MM.1S (cell line): ENCODE data around the gene KAT2B.

Source experiments
- DNase-seq: peaks from one replicate; pipeline ENCODE4 v3.0.0-alpha.2; 2015
- H2AFZ ChIP-seq: fragments of 300-600 bp; sonication (generic); 2 replicates; pipeline ENCODE4 v1.6.0; 2016; ENCODE audit warnings: antibody characterized with exemption, low read length
- H3F3A ChIP-seq: fragments of 300-600 bp; sonication (generic); 2 replicates; pipeline ENCODE4 v1.6.1; 2016; ENCODE audit warnings: mild to moderate bottlenecking, antibody characterized with exemption, low read length, moderate library complexity, mixed read lengths; ENCODE audit not compliant: insufficient read depth
- H3K27ac ChIP-seq: fragments of 300-600 bp; sonication (generic); 2 replicates; pipeline ENCODE4 v1.5.1; 2016; ENCODE audit warnings: mild to moderate bottlenecking, low read length
- H3K27me3 ChIP-seq: fragments of 300-600 bp; sonication (generic); replicated peaks from 2 replicates; pipeline ENCODE4 v1.6.0; 2016; ENCODE audit warnings: low read length; ENCODE audit not compliant: insufficient read depth
- H3K36me3 ChIP-seq: fragments of 300-600 bp; sonication (generic); replicated peaks from 2 replicates; pipeline ENCODE4 v1.6.1; 2016; ENCODE audit warnings: mild to moderate bottlenecking, low read length, mixed read lengths; ENCODE audit not compliant: insufficient read depth
- H3K4me1 ChIP-seq: fragments of 300-600 bp; sonication (generic); 2 replicates; pipeline ENCODE4 v1.6.1; 2016; ENCODE audit warnings: low read length, mixed read lengths
- H3K4me2 ChIP-seq: fragments of 300-600 bp; sonication (generic); 2 replicates; pipeline ENCODE4 v1.6.0; 2016; ENCODE audit warnings: low read depth, low read length
- H3K4me3 ChIP-seq: fragments of 300-600 bp; sonication (generic); 2 replicates; pipeline ENCODE4 v1.5.1; 2016; ENCODE audit warnings: low read length, mixed read lengths
- H3K79me2 ChIP-seq: fragments of 300-600 bp; sonication (generic); 2 replicates; pipeline ENCODE4 v1.6.1; 2016; ENCODE audit warnings: mixed run types, low read length, mixed read lengths
- H3K9ac ChIP-seq: fragments of 300-600 bp; sonication (generic); 2 replicates; pipeline ENCODE4 v1.6.1; 2016; ENCODE audit warnings: low read length, mixed read lengths
- H3K9me2 ChIP-seq: fragments of 300-600 bp; sonication (generic); replicated peaks from 2 replicates; pipeline ENCODE4 v1.6.1; 2016; ENCODE audit warnings: mild to moderate bottlenecking, low read length, mixed read lengths; ENCODE audit not compliant: insufficient read depth
- H3K9me3 ChIP-seq: fragments of 300-600 bp; sonication (generic); replicated peaks from 2 replicates; pipeline ENCODE4 v1.6.1; 2016; ENCODE audit warnings: mild to moderate bottlenecking, low read length, mixed read lengths; ENCODE audit not compliant: insufficient read depth
- H4K20me1 ChIP-seq: fragments of 300-600 bp; sonication (generic); 2 replicates; pipeline ENCODE4 v1.6.1; 2016; ENCODE audit warnings: mild to moderate bottlenecking, low read length, moderate library complexity, mixed read lengths; ENCODE audit not compliant: insufficient read depth
- EZH2 ChIP-seq: fragments of 300-600 bp; sonication (generic); optimal IDR thresholded peaks from 2 replicates; pipeline ENCODE3; 2017; ENCODE audit warnings: low read depth, mild to moderate bottlenecking, antibody characterized with exemption, low read length, mixed read lengths
- EZH2phosphoT487 ChIP-seq: fragments of 300-600 bp; sonication (generic); IDR thresholded peaks from 2 replicates; pipeline ENCODE4 v1.6.1; 2018; ENCODE audit warnings: antibody characterized with exemption, low read length
- TF ChIP-seq, protein P1 (sequence below): fragments of 300-600 bp; sonication (generic); IDR thresholded peaks from 2 replicates; pipeline ENCODE4 v1.5.1; 2016; ENCODE audit warnings: antibody characterized with exemption, low read length, mixed read lengths

Gene KAT2B

DNA sequence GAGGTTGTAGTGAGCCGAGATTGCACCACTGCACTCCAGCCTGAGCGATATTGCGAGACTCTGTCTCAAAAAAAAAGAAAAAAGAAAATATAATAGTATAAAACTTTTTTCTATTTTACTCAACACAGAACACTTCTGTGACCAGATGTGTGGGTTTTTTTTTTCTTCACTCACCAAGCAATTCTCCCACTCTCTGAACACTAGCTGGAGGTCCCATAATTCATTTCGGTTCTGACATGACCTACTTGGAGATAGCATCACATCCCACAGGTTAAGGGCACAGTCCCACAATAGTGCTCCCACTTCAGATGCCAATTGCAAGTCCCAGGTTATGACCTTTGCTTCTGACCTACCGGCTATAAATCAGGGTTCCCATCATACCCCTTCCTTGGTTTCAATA is 35.0 kb downstream of the KAT2B start:
- H3K9me2 ChIP-seq = no peaks in the 10 kb centered on the region
- no peak overlapping the region for H3K4me3 ChIP-seq
- no peak overlapping the region for H3K4me2 ChIP-seq
- H3F3A ChIP-seq = no peaks in the 10 kb centered on the region; the same call in 1 of the 2 replicates
- H3K27ac ChIP-seq = no peak overlapping the region
- no peak overlapping the region for H2AFZ ChIP-seq
- H3K27me3 ChIP-seq = no peaks in the 10 kb centered on the region
- no peaks in the 10 kb centered on the region for H3K4me1 ChIP-seq
- H3K79me2 ChIP-seq = peaks cover 17% of the 10 kb centered on the region
- DNase-seq = no peak
- TF ChIP-seq, protein P1, sequence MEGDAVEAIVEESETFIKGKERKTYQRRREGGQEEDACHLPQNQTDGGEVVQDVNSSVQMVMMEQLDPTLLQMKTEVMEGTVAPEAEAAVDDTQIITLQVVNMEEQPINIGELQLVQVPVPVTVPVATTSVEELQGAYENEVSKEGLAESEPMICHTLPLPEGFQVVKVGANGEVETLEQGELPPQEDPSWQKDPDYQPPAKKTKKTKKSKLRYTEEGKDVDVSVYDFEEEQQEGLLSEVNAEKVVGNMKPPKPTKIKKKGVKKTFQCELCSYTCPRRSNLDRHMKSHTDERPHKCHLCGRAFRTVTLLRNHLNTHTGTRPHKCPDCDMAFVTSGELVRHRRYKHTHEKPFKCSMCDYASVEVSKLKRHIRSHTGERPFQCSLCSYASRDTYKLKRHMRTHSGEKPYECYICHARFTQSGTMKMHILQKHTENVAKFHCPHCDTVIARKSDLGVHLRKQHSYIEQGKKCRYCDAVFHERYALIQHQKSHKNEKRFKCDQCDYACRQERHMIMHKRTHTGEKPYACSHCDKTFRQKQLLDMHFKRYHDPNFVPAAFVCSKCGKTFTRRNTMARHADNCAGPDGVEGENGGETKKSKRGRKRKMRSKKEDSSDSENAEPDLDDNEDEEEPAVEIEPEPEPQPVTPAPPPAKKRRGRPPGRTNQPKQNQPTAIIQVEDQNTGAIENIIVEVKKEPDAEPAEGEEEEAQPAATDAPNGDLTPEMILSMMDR = no peak
- TF ChIP-seq EZH2 = no peak
- TF ChIP-seq EZH2phosphoT487 = no peak
- H3K9me3 ChIP-seq = no peaks in the 10 kb centered on the region
- no peaks in the 10 kb centered on the region for H3K36me3 ChIP-seq
- no peak overlapping the region for H3K9ac ChIP-seq
- no peaks in the 10 kb centered on the region for H4K20me1 ChIP-seq

DNA sequence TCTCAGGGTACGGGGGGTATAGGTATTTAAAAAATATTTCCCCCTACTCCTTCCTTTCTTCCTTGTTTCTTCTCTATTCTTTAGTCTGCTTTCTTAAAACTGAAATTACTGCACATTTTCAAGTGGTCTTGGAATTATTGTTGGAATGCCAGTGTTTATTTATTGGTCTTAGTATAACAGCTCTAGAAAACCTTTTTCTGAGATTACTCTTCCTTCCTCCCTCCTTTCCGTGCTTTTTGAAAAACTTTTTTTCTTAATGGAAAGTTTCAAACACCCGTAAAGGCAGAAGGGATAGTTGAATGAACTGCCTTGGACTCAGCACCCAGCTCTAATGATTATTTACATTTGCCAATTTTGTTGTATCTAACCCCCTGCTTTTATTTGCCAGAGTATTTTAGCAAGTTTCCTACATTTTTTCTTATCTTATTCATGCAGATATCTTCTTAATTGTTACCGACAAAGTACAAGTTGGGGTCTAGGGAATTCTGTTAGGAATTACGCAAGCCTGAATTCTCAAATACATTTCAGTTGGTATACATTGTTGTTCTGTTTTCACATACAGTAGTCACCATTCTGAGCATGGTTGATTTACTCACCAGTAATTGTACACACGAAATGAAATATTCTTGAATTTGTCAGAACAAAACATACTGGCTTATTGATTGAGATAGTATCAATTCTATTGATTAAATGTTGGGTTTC is 36.2 kb downstream of the KAT2B start:
- Histone ChIP-seq H3K4me1 (no peaks in the 10 kb centered on the region), H3K27ac (no peak overlapping the region), H3K27me3 (no peaks in the 10 kb centered on the region), H3K4me3 (no peak overlapping the region), H3K9me2 (no peaks in the 10 kb centered on the region), H2AFZ (no peak overlapping the region), H3K4me2 (no peak overlapping the region), H3K9ac (no peak overlapping the region), H3K79me2 (peaks cover 13% of the 10 kb centered on the region), H3K9me3 (no peaks in the 10 kb centered on the region), H3K36me3 (no peaks in the 10 kb centered on the region), H4K20me1 (no peaks in the 10 kb centered on the region), H3F3A (no peaks in the 10 kb centered on the region; the same call in 1 of the 2 replicates)
- no peak for TF ChIP-seq EZH2
- TF ChIP-seq, protein P1 = no peak
- no peak for TF ChIP-seq EZH2phosphoT487
- no peak for DNase-seq

DNA sequence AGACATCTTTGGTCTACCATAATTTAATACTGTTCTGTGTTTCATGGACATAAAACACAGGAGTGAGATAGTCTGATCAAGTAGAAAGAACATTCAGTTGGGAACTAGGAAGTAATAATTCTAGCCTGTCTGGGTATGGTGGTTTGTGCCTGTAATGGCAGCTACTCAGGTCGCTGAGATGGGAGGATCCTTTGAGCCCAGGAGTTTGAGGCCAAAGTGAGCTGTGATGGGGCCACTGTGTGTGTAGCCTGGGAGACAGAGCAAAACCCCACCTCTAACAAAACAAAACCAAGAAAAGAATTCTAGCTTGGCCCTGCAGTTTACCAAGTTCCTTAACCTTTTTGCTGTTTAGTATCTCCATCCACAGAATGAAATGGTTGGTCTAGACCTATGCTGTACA is 36.8 kb downstream of the KAT2B start:
- TF ChIP-seq EZH2 (no peak), EZH2phosphoT487 (no peak)
- TF ChIP-seq, protein P1 = no peak
- Histone ChIP-seq H3K36me3 (no peaks in the 10 kb centered on the region), H2AFZ (no peak overlapping the region), H3K4me3 (no peak overlapping the region), H3K27me3 (no peaks in the 10 kb centered on the region), H3K9me3 (no peaks in the 10 kb centered on the region), H4K20me1 (no peaks in the 10 kb centered on the region), H3K9ac (no peak overlapping the region), H3F3A (no peaks in the 10 kb centered on the region; the same call in 1 of the 2 replicates), H3K4me2 (no peak overlapping the region), H3K79me2 (0 out of 2 replicates have a peak, but pooled peaks cover 7% of the 10 kb centered on the region), H3K27ac (no peak overlapping the region), H3K9me2 (no peaks in the 10 kb centered on the region), H3K4me1 (no peaks in the 10 kb centered on the region)
- DNase-seq = no peak
